NCI-H2196 (cell line): ENCODE results near the gene FOCAD.

Experiments
- DNase-seq: peaks from one replicate; lab custom pipeline; 2025; ENCODE audit not compliant: unreplicated experiment; lab: John Stamatoyannopoulos, UW

FOCAD gene

DNA sequence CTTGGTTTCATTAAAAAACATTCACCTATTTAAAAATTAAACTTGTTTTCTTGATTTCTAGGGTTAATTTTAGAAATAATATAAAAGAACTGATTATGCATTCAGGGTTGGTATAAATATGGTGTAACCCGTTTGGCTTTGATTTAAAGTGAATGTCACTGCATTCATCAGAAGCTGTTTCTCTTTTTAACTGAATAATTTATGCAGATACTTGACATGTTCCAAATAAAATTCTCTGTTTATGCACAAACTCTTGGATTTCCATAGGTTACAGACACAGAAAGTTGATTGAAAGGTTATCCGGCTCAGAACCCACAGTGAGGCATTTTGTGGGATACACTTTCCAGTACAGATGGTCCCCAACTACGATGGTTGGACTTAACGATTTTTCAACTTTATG, 186.1 kb downstream of the FOCAD start:
- DNase-seq, result no peak

DNA sequence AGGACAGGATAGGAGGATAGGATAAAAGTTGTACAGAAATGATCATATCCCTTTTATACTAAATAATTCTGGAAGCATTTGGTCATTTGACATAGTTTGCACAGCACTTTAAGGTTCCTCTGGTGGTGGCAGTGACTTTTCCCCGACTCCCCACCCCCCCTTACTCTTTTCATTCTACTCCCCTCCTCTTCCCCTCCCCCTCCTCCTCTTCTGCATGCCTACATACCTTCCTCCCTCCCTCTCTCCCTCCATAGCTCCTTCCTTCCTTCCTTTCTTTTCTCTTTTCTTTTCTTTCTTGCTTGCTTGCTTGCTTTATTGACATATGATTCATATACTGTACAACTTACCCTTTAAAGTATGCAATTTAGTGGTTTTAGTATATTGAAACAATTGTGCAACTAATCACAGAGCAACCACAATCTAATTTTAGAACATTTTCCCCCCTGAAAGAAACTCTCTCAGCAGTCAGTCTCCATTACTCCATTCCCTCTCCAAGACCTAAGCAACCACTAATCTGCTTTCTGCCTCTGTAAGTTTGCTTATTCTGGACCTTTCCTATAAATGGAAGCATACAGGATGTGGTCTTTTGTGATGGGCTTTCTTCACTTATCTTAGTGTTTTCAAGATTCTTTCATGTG, 188.4 kb downstream of the FOCAD start:
- no peak for DNase-seq

DNA sequence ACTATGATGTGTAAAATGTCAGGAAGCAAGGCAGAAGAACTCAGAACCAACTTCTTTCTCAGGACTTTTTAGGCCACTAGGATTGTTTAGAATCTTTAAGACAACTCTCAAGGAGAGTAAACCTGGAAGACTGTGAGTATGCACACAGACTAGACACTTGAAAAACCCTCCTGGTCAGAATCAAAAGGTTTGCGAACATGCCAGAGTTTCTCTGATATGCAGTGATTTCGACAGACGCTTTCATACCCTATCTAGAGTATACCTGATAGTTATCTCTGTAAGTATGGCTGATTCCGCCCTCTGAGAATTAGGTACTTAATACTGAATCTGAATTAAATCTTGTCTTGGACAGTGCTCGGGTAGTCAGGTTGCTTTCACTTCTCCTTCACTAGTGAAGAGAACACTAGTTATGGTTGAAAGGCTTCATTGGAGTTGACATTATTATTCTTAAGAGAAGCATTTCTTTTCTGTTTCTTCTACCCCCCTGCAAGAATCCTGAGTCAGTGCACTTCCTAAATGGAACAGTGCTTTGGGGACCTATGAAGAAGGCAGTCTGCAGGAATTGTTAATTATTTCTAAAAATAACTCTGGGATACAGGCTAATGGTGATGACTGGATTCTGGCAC, 189.3 kb downstream of the FOCAD start:
- no peak for DNase-seq

DNA sequence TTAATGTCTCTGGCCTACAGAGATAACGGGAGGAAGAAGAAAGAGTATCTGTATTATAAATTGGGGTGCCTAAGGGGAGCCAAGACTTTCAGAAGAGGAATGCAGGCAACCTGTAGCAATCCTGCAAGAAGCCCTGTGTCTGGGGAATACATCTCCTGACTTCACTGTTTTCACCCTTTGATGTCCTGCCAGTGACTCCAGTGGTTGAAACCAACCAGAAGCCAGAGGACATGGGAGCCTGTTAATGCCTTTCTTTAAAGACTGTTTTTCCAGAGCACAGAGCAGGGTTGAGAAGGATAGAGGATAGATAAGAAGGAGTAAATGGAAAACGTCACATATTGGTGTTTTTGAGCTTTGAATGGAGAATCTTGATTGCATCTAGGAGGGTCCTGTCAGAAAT, 196.2 kb downstream of the FOCAD start:
- DNase-seq, result no peak

DNA sequence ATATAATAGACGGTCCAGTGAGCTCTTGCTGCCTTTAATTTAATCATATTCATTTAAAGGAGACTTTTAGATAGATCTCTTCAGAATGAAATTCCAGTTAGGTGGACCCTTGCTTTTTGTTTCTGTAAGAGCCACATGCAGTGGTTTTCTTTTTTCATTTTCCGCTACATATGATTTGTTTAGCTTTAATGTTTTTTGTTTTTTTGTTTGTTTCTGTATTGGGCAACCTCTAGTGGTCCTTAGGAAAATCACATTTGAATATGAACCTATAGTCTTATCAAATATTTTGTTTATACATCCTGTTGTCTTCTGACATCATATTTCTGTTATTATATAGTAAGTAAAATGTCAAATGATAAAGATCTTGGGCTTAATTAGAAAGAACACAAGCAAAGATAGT, 196.6 kb downstream of the FOCAD start:
- DNase-seq, result no peak

DNA sequence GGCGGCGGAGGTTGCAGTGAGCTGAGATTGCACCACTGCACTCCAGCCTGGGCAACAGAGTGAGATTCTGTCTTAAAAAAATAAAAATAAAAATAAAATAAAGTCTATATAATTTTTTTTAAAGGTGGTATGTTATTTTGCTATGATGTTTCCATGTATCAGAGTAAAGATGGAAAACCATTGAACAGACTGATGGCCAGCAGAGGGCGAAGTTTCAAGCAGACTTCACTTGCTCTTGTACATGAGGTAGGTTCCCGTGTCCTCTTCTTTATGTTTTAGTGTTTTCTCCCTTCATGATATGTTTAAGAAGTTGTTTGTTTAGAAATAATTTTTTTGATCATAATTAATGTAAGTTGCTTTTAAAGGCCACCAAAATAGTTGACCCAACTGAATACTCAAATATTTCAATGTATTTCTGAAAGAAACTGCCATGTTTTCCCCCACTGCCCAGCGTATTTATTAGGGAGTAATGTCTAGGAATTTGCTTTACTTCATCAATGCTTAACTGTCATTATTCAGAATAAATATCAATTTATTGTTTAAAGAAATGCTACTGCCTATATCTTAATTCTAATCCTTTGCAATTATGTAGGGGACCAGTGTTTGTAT, 201.0 kb downstream of the FOCAD start:
- DNase-seq, result no peak

DNA sequence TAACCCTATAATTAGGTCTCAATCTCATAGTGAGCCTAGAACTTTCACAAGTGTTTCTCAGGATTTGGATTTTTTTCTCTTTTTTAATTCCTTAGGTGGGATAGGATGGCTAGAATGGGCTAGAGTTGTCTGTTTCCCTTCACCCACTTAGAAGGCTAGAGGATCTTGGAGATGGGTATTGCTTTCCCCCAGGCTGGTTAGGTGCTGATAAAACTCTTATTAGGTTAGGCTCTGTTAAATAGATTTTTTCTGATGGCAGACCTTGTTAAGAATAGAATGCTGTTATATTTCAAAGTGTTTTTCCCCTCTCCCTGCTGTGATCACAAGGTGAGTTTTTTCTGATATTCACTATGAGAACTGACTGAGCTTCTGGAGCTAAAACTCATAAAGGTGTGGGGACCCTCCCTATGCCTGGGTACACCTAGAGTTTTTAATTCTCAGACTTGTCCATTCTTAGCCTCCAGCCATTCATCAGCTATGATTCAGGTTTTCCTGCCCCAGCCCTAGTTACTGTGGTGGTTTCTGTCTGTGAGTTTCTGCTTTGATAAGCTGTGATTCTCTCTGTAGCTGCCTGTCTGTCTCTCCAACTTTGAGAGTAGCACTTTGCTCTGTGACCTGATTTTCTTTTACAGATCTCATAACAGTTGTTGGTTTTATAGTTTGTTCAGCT, 215.0 kb downstream of the FOCAD start:
- no peak for DNase-seq

DNA sequence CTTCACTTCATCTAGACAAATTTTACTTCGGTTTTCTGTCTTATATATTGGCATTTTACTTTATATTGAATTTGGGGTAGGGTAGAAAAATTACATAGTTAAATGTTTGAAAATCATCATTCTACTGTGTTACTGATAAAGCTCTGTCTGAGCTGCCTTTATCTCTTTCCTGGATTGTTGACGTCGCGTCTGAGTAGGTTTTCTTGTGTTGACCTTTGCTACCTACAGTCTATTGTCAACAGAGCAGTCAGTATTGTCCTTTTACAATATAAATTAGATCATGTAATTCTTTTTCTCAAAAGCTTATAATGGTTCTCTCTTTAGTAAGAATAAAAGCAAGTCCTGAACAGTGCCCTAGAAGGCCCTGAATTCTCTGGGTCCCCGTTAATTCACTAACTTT, 219.2 kb downstream of the FOCAD start:
- no peak for DNase-seq

DNA sequence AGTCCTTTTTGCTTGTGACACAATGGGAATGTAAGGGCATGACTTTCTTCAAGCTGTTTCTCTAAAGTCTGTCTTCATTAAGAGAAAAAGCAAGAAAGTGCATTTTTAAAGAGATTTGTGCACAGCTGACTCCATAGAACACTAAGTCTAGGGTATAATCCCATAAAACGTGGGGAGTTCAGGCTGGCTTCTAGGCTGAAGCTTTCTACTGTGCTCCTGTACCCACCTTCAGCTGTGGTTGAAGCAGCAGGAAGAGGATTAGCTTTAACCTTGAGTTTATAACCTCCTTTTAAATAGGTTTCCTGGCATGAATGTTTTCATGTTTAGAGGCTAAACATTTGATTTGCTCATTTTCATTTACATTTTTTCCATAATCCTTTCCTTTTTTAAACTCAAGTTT, 220.9 kb downstream of the FOCAD start:
- no peak for DNase-seq

DNA sequence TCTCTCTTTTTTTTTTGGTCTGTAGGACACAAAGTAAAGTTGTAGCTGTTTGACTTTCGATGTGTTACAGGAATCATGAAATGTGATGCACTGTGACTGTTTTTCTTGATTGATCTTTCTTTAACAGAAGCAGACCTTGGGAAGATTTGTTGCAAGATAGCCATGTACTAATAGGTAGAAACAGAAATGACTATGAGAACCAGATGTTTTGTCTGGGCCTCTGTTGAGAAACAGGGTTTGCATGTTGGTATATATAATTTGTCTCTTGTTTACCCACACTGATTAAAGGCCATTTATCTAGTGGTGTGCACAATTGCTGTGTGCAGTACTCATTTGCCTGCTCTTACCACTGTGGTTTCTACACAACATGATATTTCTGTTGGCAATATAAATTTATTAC, 222.3 kb downstream of the FOCAD start:
- no peak for DNase-seq

DNA sequence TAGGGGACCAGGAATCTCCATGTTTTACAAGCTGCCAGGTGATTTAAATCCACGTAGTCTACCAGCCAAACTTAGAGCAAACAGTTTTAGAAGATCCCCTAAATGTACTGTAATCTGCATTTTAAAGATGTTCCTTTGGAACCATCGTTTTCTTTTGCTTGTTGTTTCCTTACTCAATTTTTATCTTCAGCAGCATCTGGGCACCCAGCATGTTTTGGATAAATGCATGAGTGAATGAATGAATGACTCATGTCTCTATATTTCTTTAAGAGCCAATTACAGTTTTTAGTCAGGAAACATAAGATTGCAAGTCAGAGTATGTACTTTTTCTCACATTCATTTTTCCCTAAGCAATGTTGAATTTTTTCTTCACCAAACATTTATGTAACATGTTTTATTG, 224.4 kb downstream of the FOCAD start:
- no peak for DNase-seq

DNA sequence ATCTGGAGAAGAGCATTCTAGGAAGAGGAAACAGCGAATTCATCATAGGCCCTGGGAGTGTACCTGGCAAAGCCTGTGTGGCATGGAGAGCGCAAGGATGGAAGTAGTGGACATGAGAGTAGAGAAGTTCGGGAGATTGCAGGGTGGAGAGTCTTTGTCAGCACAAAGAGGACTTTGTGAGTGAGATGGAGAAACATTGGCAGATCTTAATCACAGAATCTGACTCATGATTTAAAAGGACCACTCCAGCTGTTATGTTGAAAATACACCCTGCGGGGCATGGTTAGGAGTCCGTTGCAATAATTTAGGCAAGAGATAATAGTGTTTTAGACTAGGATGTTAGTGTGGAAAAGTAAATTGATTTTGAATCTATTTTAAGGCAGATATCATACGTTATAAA, 230.5 kb downstream of the FOCAD start:
- DNase-seq, result no peak

DNA sequence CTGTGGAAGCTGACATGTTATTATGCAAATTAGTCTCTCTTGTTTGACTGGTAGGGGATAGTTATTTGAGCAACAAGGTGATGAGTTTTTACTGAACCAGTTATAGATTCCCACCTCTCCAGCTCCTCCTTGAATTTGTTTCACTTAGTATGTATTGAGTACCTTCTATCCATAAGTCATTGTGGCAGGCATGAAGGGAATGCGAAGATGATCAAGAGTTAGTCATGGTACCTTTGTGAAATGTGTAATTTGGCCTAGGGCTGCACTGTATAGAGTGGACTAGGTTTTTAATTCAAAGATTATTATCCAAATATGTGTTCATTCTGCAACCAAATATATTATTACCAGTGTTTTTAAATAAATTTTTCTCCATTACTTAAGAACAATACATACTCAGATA, 237.3 kb downstream of the FOCAD start:
- DNase-seq, result no peak

DNA sequence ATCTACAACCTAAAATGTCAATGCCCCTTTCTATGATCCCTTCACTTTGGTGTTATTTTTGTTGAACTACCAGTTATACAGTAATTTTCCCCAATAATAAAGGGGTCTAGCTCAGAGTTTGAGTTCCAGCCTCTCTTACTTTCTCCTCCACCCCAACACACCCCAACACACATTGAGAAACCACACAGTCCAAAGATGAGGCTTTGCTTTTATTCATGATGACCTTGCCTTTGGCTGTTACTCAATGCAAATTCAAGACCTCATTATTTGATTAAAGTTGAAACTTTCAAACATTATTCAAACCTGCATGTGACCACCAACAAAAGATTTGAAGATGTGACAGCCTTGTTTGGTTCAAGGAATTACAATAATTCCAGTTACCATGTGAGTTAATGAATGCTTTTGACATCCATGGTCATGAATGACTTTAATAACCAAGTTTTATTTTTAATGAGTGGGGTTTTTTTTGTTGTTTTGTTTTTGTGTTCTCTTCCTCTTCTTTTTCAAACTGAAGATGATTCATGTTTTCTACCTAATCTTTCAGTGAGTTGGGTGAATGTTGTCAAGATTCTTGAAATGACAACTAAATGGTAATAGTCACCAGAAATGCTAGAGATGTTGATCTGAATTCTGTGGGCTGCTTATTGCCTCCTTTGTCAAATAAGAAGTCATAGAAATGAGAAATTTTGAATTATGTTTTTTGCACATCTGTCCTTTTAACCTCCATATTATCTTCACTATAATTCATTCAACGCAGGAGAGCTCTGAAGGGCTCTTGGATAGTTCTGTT, 241.4 kb downstream of the FOCAD start:
- DNase-seq, result no peak

DNA sequence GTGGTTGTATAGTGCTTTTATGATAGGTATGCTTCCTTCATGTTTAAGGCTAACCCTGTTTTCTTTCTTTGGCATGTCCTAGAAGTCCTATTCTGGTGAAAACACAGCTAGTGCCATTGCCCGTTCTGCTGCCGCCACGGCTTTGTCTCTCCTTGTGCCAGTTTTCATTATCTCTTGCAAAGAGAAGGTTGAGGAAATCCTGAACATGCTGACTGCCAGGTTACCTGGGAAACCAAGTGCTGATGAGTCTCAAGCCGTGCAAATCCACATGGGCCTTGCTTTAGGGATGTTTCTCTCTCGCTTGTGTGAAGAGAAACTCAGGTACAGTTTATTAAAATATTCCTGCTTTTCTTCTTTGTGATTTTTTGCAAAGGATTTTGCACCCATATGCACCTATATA, 245.2 kb downstream of the FOCAD start:
- DNase-seq, result no peak

DNA sequence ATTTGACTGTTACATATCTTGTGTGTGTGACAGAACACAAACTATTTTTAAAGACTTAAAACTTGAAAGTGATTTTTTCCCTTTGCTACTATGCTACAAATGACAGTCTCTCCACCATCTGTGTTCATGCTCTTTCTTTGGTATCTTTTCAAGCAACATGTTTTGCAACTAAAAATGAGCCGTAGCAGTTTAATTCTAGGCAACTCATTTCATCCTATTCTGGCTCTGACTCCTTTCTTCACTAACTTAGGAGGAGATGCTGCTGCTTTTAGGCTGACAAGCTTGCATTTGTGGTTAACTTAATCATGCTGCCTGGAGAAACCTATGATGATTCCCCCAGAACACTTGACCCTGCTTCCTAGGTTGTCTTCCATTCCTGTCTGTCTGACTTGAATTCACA, 246.8 kb downstream of the FOCAD start:
- no peak for DNase-seq

DNA sequence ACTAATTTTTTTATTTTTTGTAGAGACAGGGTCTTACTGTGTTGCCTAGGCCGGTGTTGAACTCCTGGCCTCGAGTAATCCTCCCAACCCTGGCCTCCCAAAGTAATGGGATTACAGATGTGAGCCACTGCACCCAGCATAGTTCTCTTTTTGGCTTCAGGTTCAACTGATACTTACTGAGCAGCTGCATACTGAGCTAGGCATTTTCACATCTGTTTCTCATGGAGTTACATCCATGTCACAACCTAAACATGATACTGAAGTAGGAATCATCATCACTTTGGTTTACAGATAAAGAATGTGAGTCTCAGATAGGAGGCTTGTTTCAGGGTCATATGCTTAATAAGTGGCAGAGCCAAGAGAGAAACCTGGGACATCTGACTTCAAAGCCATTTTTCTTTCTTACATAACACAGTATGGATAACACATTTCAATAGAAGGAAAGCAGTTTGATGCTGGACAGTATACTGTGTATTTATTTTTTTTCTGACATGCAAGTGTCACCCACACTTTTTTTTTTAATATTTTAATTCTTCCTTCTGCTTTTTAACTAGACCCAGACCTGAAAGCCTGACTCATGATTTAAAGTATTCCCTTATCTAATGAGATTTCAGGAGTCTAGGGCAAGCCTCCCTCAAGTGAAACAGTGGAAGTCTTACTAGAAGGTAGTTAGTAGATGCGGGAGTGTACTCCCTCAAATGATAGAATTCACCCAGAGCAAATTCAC, 256.6 kb downstream of the FOCAD start:
- no peak for DNase-seq

DNA sequence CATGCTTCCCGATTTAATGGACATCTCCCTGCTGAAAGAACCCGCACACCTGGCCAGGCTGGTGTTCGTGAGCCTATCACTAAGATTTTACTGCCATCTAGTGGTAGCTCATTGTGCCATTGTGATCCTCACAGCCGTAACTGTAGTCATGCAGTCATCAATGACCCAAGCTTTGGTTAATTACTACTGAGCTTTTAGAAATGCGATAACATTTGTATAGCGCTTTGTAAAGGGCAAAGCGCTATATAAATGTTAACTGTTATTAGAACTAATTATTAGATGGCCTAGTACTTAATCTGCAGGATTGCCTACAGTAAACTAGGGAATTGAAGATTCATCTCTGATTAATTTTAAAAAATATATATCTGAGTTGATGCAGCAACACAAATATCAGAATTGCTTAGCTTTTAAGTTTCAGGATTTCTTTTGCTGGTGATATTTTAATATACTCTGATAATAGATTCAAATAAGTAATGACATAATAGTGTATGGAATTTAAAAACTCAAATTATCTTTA, 257.2 kb downstream of the FOCAD start:
- peak; percentile 86 for DNase-seq

DNA sequence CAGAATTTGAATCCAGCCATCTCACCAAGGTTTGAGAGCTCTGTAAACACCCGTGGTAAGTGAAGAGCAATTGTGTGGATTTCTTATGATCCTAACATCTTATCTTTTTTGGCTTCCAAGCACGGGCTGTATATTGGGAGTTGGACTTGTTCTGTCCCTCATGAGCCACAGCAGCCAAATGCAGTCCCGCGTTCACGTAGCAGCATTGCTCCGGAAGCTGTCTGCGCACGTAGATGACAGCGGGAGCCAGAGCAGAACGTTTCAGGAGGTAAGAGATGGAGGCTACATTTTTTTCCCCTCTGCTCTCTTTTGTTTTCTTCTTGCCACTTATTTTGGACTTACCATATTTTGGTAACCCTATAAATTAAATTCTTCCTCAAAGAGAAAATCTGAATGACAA, 260.4 kb downstream of the FOCAD start:
- no peak for DNase-seq

DNA sequence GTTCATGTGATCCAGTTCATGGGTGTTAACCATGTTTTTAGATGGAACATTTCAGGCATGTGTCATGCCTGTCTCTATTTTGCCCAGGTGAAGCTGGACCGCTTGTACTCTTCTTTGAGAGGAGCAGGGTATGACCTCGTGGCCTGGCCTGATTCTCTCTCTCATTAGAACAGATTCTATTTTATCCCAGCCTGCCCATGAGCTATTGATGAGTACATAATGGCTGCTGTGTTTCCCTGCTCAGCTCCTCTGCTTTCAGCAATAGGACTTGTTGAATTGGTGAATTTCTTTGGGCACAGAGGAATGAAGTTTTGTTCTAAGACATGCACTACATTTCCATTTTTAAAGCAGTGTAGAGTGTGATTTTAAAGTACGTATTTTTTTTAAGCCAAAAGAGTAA, 261.2 kb downstream of the FOCAD start:
- no peak for DNase-seq

DNA sequence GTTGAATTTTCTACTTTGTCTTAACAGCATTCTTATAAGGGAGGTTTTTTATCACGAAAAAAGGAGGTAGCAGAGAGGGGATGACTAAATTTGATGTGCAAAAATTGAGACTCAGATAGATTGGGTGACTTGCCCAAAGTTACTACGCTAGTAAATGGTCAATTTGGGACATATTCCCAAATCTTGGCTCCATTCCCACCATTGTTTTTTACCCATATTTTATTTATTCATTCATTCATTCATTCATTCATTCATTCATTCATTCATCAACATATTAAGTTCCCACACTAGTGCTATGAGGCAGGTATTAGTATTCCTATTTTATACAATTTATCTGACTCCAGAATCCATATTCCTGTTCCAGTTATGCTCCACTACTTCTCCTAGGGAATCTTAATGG, 261.8 kb downstream of the FOCAD start:
- DNase-seq, result no peak
